ENCODE results near the gene MME.
A peak's percentile ranks its signal among the peaks of the same experiment; 100 is the strongest.

The MME gene

GRCh38 chr3:155075200-155075599 lies 4.9 kb upstream of the MME start:
- Mint-ChIP-seq H3K4me3 (no peak overlapping the region), H3K9me3 (peaks cover 7% of the 10 kb centered on the region), H3K27me3 (ENCODE audit: low read depth) (peaks cover 45% of the 10 kb centered on the region), H3K4me1 (peaks cover 5% of the 10 kb centered on the region), H3K36me3 (ENCODE audit: low read depth) (no peaks in the 10 kb centered on the region), H3K27ac (no peak overlapping the region)
- TF ChIP-seq CTCF (IDR thresholded peaks at IDR 0.05; ENCODE audit: unreplicated experiment in 3 of 3): no peak

- Mint-ChIP-seq H3K9me3 (peaks cover 7% of the 10 kb centered on the region), H3K27ac (no peak overlapping the region), H3K4me3 (peak overlapping the region in 1 of 3 experiments; percentile 36), H3K27me3 (ENCODE audit: low read depth) (peaks cover 62% of the 10 kb centered on the region), H3K36me3 (ENCODE audit: low read depth) (no peaks in the 10 kb centered on the region), H3K4me1 (peaks cover 8% of the 10 kb centered on the region)
- no peak for TF ChIP-seq CTCF (IDR thresholded peaks at IDR 0.05; ENCODE audit: unreplicated experiment in 3 of 3)
Measured at GRCh38 chr3:155076888-155077287, 3.2 kb upstream of the MME start.

GRCh38 chr3:155078711-155079467 lies 1.2 kb upstream of the MME start:
- Mint-ChIP-seq H3K4me1 (peaks cover 8% of the 10 kb centered on the region), H3K9me3 (peaks cover 7% of the 10 kb centered on the region), H3K27ac (peak overlapping the region; percentile 38 to 95 (median 81)), H3K4me3 (peak overlapping the region; percentile 85 to 95 (median 87)), H3K27me3 (ENCODE audit: low read depth) (peaks cover 76% of the 10 kb centered on the region), H3K36me3 (ENCODE audit: low read depth) (no peaks in the 10 kb centered on the region)
- no peak for TF ChIP-seq CTCF (IDR thresholded peaks at IDR 0.05; ENCODE audit: unreplicated experiment in 3 of 3)

- H3K4me1 Mint-ChIP-seq: peaks cover 8% of the 10 kb centered on the region
- H3K4me3 Mint-ChIP-seq: peak overlapping the region; percentile 85 to 95 (median 87)
- H3K9me3 Mint-ChIP-seq: peaks cover 5% of the 10 kb centered on the region
- H3K27me3 Mint-ChIP-seq (ENCODE audit: low read depth): peaks cover 73% of the 10 kb centered on the region
- no peaks in the 10 kb centered on the region for H3K36me3 Mint-ChIP-seq (ENCODE audit: low read depth)
- peak; percentile 16 to 23 (median 18) for TF ChIP-seq CTCF (IDR thresholded peaks at IDR 0.05; ENCODE audit: unreplicated experiment in 3 of 3)
- peak overlapping the region; percentile 38 to 95 (median 81) for H3K27ac Mint-ChIP-seq
Measured at GRCh38 chr3:155079468-155079745, 712 bp upstream of the MME start.

GRCh38 chr3:155080692-155081091 lies 573 bp downstream of the MME start:
- H3K27ac Mint-ChIP-seq: peak overlapping the region; percentile 84 to 95 (median 93)
- peaks cover 71% of the 10 kb centered on the region for H3K27me3 Mint-ChIP-seq (ENCODE audit: low read depth)
- H3K36me3 Mint-ChIP-seq (ENCODE audit: low read depth): peaks cover 6% of the 10 kb centered on the region
- no peak for TF ChIP-seq CTCF (IDR thresholded peaks at IDR 0.05; ENCODE audit: unreplicated experiment in 3 of 3)
- H3K4me3 Mint-ChIP-seq: peak overlapping the region; percentile 85 to 95 (median 87)
- H3K9me3 Mint-ChIP-seq: peaks cover 3% of the 10 kb centered on the region
- H3K4me1 Mint-ChIP-seq: peaks cover 8% of the 10 kb centered on the region

GRCh38 chr3:155083313-155083905 lies 3.3 kb downstream of the MME start:
- H3K4me3 Mint-ChIP-seq: peak overlapping the region in 2 of 3 experiments; percentile 87 to 95
- H3K27me3 Mint-ChIP-seq (ENCODE audit: low read depth): peaks cover 58% of the 10 kb centered on the region
- H3K36me3 Mint-ChIP-seq (ENCODE audit: low read depth): peaks cover 26% of the 10 kb centered on the region
- no peaks in the 10 kb centered on the region for H3K9me3 Mint-ChIP-seq
- TF ChIP-seq CTCF (IDR thresholded peaks at IDR 0.05; ENCODE audit: unreplicated experiment in 3 of 3): no peak
- peaks cover 8% of the 10 kb centered on the region for H3K4me1 Mint-ChIP-seq
- peak overlapping the region in 2 of 3 experiments; percentile 85 to 95 for H3K27ac Mint-ChIP-seq
